HepG2 (cell line): ENCODE measurements around the gene EIF4H. TPM values are rescaled to one million over a fixed set of nuclear protein-coding genes. Genes with fewer than 3 reads are reported as not detected.

Experiments
- CBX2 ChIP-seq, 2 experiments: fragments of 200-600 bp in 1 of 2; sonication (generic); formaldehyde crosslinking in 1 of 2; IDR thresholded peaks; 2 replicates each; pipeline versions ENCODE4 v1.7.0 to v1.8.1; 2018 to 2022; ENCODE audit warnings: low read depth in 2 of 2, low read length in 1 of 2, mild to moderate bottlenecking in 1 of 2, missing genetic modification reagents in 1 of 2
- CHD4 ChIP-seq: fragments of 200-600 bp; sonication (generic); IDR thresholded peaks from 2 replicates; pipeline ENCODE4 v1.7.0; 2017; ENCODE audit warnings: mild to moderate bottlenecking, low read length, borderline replicate concordance
- FOSL2 ChIP-seq: sonication (generic); formaldehyde crosslinking; IDR thresholded peaks from 2 replicates; pipeline ENCODE4 v1.4.0; 2020; ENCODE audit warnings: missing genetic modification reagents
- KDM2A ChIP-seq: sonication (generic); formaldehyde crosslinking; IDR thresholded peaks from 2 replicates; pipeline ENCODE4 v1.4.0; 2020; ENCODE audit warnings: low read depth, missing genetic modification reagents, borderline replicate concordance
- NFAT5 ChIP-seq: sonication (generic); formaldehyde crosslinking; IDR thresholded peaks from 2 replicates; pipeline ENCODE4 v1.4.0; 2020; ENCODE audit warnings: missing genetic modification reagents
- NR2F1 ChIP-seq, 2 experiments: fragments of 450-650 bp in 1 of 2; formaldehyde crosslinking in 1 of 2; IDR thresholded peaks; 2 replicates each; pipeline versions ENCODE4 v1.5.0 to v1.6.1; 2016 to 2020; ENCODE audit warnings: mild to moderate bottlenecking in 1 of 2, missing compliant biosample characterization in 1 of 2, missing genetic modification reagents in 1 of 2, moderate library complexity in 1 of 2
- POLR2AphosphoS5 ChIP-seq: IDR thresholded peaks from 2 replicates; pipeline ENCODE4 v1.6.1; 2012; ENCODE audit warnings: low read depth, low read length
- RARA ChIP-seq: IDR thresholded peaks from 2 replicates; pipeline ENCODE4 v1.6.1; 2016; ENCODE audit warnings: missing genetic modification reagents, missing compliant biosample characterization
- TFDP2 ChIP-seq: sonication (generic); formaldehyde crosslinking; IDR thresholded peaks from 2 replicates; pipeline ENCODE4 v1.4.0; 2020; ENCODE audit warnings: missing genetic modification reagents
- ZNF10 ChIP-seq: sonication (generic); formaldehyde crosslinking; IDR thresholded peaks from 2 replicates; pipeline ENCODE4 v1.4.0; 2020; ENCODE audit warnings: mild to moderate bottlenecking, low read depth, missing genetic modification reagents, borderline replicate concordance
- ZNF101 ChIP-seq: sonication (generic); formaldehyde crosslinking; IDR thresholded peaks from 2 replicates; pipeline ENCODE4 v1.4.0; 2020; ENCODE audit warnings: mild to moderate bottlenecking, low read depth, missing genetic modification reagents, borderline replicate concordance
- ZNF121 ChIP-seq: sonication (generic); formaldehyde crosslinking; IDR thresholded peaks from 2 replicates; pipeline ENCODE4 v1.5.0; 2020; ENCODE audit warnings: mild to moderate bottlenecking, missing genetic modification reagents
- ZNF362 ChIP-seq: sonication (generic); formaldehyde crosslinking; IDR thresholded peaks from 2 replicates; pipeline ENCODE4 v1.4.0; 2020; ENCODE audit warnings: missing genetic modification reagents, mild to moderate bottlenecking, borderline replicate concordance
- polyA plus RNA-seq, 8 experiments: library from polyadenylated mRNA; depleted of rRNA in 3 of 8; stranded (reverse) in 7 of 8; unstranded in 1 of 8; fragments of >200 nt; fragmentation: Illumina TruSeq in 4 of 8; extraction: Trizol in 4 of 8; gene quantifications; 2 replicates each; pipeline versions ENCODE4 v1.2.1 to v1.2.3, GENCODE V29; 2011 to 2016; ENCODE audit warnings: low read depth in 4 of 8, missing spikeins in 1 of 8, mixed read lengths in 1 of 8; ENCODE audit not compliant: insufficient read depth in 1 of 8
- total RNA-seq, 5 experiments: library from RNA; depleted of rRNA; stranded (reverse); fragments of >200 nt; fragmentation: Illumina TruSeq; extraction: Trizol; gene quantifications; 2 replicates each; pipeline ENCODE4 v1.2.3, GENCODE V29; 2016; ENCODE audit warnings: low read depth in 1 of 5

EIF4H gene
- total and polyA plus RNA-seq, 2 of the 13 experiments (the other 11 are each of a cell fraction or from before 2014, with no cell fraction given) = 232 to 321 TPM

- TF ChIP-seq RARA (peak; percentile 55; the same call in 1 of the 2 replicates), ZNF101 (CRISPR knock-in tag) (no peak), CHD4 (0 out of 2 replicates have a peak, but pooled peaks have one; percentile 17), CBX2 (IDR thresholded peaks at IDR 0.05; ENCODE audit: low read depth, low read length) (no peak), CBX2 (CRISPR knock-in tag; IDR thresholded peaks at IDR 0.05; ENCODE audit: low read depth) (no peak), POLR2AphosphoS5 (peak; percentile 36; the same call in 1 of the 2 replicates), ZNF362 (CRISPR knock-in tag) (peak; percentile 97), TFDP2 (CRISPR knock-in tag) (0 out of 2 replicates have a peak, but pooled peaks have one; percentile 10), NR2F1 (CRISPR knock-in tag; IDR thresholded peaks at IDR 0.05) (peak in 1 of 2 experiments; percentile 72; a peak in 2 of 4 replicates), KDM2A (CRISPR knock-in tag) (0 out of 2 replicates have a peak, but pooled peaks have one; percentile 35), FOSL2 (CRISPR knock-in tag) (peak; percentile 31; the same call in 1 of the 2 replicates), ZNF10 (CRISPR knock-in tag) (no peak), NFAT5 (CRISPR knock-in tag) (no peak), ZNF121 (CRISPR knock-in tag) (peak; percentile 41; the same call in 1 of the 2 replicates)
Observed at GRCh38 chr7:74173074-74173473, 1.1 kb upstream of the EIF4H start (continued).
